ENCODE data around the gene PTK7.

Gene PTK7

GRCh38 chr6:43045371-43045930 is 30.7 kb upstream of the PTK7 start:
- peaks cover 57% of the 10 kb centered on the region for H3K36me3 ChIP-seq (ENCODE audit: low read depth)
- no peak for ATAC-seq (ENCODE audit: low read depth)

GRCh38 chr6:43047998-43048397 is 28.1 kb upstream of the PTK7 start:
- TF ChIP-seq CTCF (IDR thresholded peaks at IDR 0.05; ENCODE audit: poor library complexity, severe bottlenecking), result no peak
- H3K27me3 ChIP-seq (ENCODE audit: insufficient read depth, poor library complexity, severe bottlenecking), result no peaks in the 10 kb centered on the region
- peaks cover 61% of the 10 kb centered on the region for H3K36me3 ChIP-seq (ENCODE audit: low read depth)
- no peak for DNase-seq (ENCODE audit: low spot score)
- ATAC-seq (ENCODE audit: low read depth), result no peak
- H3K27ac ChIP-seq (ENCODE audit: poor library complexity, severe bottlenecking), result no peak overlapping the region
- H3K4me3 ChIP-seq (ENCODE audit: severe bottlenecking), result no peak overlapping the region
- H3K9me3 ChIP-seq (ENCODE audit: severe bottlenecking), result no peaks in the 10 kb centered on the region
- peaks cover 4% of the 10 kb centered on the region for H3K4me1 ChIP-seq (ENCODE audit: insufficient read depth, poor library complexity, severe bottlenecking)

More at GRCh38 chr6:43045371-43045930, 30.7 kb upstream of the PTK7 start:
- no peak overlapping the region for H3K27ac ChIP-seq (ENCODE audit: poor library complexity, severe bottlenecking)
- no peak for TF ChIP-seq CTCF (IDR thresholded peaks at IDR 0.05; ENCODE audit: poor library complexity, severe bottlenecking)
- DNase-seq (ENCODE audit: low spot score), result no peak
- no peaks in the 10 kb centered on the region for H3K9me3 ChIP-seq (ENCODE audit: severe bottlenecking)
- H3K4me1 ChIP-seq (ENCODE audit: insufficient read depth, poor library complexity, severe bottlenecking), result no peaks in the 10 kb centered on the region
- no peak overlapping the region for H3K4me3 ChIP-seq (ENCODE audit: severe bottlenecking)
- H3K27me3 ChIP-seq (ENCODE audit: insufficient read depth, poor library complexity, severe bottlenecking), result no peaks in the 10 kb centered on the region

GRCh38 chr6:43050981-43051380 is 25.1 kb upstream of the PTK7 start:
- no peak overlapping the region for H3K27ac ChIP-seq (ENCODE audit: poor library complexity, severe bottlenecking)
- peaks cover 55% of the 10 kb centered on the region for H3K36me3 ChIP-seq (ENCODE audit: low read depth)
- no peaks in the 10 kb centered on the region for H3K9me3 ChIP-seq (ENCODE audit: severe bottlenecking)
- H3K4me1 ChIP-seq (ENCODE audit: insufficient read depth, poor library complexity, severe bottlenecking), result peaks cover 5% of the 10 kb centered on the region
- H3K27me3 ChIP-seq (ENCODE audit: insufficient read depth, poor library complexity, severe bottlenecking), result no peaks in the 10 kb centered on the region
- TF ChIP-seq CTCF (IDR thresholded peaks at IDR 0.05; ENCODE audit: poor library complexity, severe bottlenecking), result no peak
- DNase-seq (ENCODE audit: low spot score) (no peak), ATAC-seq (ENCODE audit: low read depth) (no peak)
- H3K4me3 ChIP-seq (ENCODE audit: severe bottlenecking), result no peak overlapping the region

- Histone ChIP-seq H3K36me3 (ENCODE audit: low read depth) (peaks cover 61% of the 10 kb centered on the region), H3K27me3 (ENCODE audit: insufficient read depth, poor library complexity, severe bottlenecking) (no peaks in the 10 kb centered on the region), H3K4me3 (ENCODE audit: severe bottlenecking) (no peak overlapping the region), H3K4me1 (ENCODE audit: insufficient read depth, poor library complexity, severe bottlenecking) (peaks cover 5% of the 10 kb centered on the region), H3K9me3 (ENCODE audit: severe bottlenecking) (no peaks in the 10 kb centered on the region), H3K27ac (ENCODE audit: poor library complexity, severe bottlenecking) (peak overlapping the region; percentile 77)
- ATAC-seq (ENCODE audit: low read depth) (no peak), DNase-seq (ENCODE audit: low spot score) (no peak)
- no peak for TF ChIP-seq CTCF (IDR thresholded peaks at IDR 0.05; ENCODE audit: poor library complexity, severe bottlenecking)
Measured at GRCh38 chr6:43052225-43052841, 23.8 kb upstream of the PTK7 start.

Data from RWPE2 (cell line).